Measurements from ENCODE around the gene FLT4.

FLT4 gene

GRCh38 chr5:180636403-180637075 is 12.9 kb downstream of the FLT4 start:
- no peak for DNase-seq (ENCODE audit: low spot score in 2 of 2)
- H3K4me1 Mint-ChIP-seq = peaks cover 5% of the 10 kb centered on the region
- no peaks in the 10 kb centered on the region for H3K9me3 Mint-ChIP-seq
- H3K4me3 Mint-ChIP-seq = no peak overlapping the region
- no peak for ATAC-seq (replicated peaks; ENCODE audit: extremely low read depth, poor library complexity, severe bottlenecking)
- H3K36me3 Mint-ChIP-seq (ENCODE audit: insufficient read depth) = no peaks in the 10 kb centered on the region
- no peak overlapping the region for H3K27ac Mint-ChIP-seq (ENCODE audit: low read depth)
- no peaks in the 10 kb centered on the region for H3K27me3 Mint-ChIP-seq

- no peaks in the 10 kb centered on the region for H3K36me3 Mint-ChIP-seq (ENCODE audit: insufficient read depth)
- no peak overlapping the region for H3K27ac Mint-ChIP-seq (ENCODE audit: low read depth)
- no peak for ATAC-seq (replicated peaks; ENCODE audit: extremely low read depth, poor library complexity, severe bottlenecking)
- peaks cover 5% of the 10 kb centered on the region for H3K4me1 Mint-ChIP-seq
- no peak overlapping the region for H3K4me3 Mint-ChIP-seq
- DNase-seq (ENCODE audit: low spot score in 2 of 2) = no peak
- no peaks in the 10 kb centered on the region for H3K9me3 Mint-ChIP-seq
- no peaks in the 10 kb centered on the region for H3K27me3 Mint-ChIP-seq
These were observed 13.4 kb downstream of the FLT4 start for GRCh38 chr5:180636016-180636402.

- ATAC-seq (replicated peaks; ENCODE audit: extremely low read depth, poor library complexity, severe bottlenecking) (no peak), DNase-seq (ENCODE audit: low spot score in 2 of 2) (no peak)
- H3K4me1 Mint-ChIP-seq = no peaks in the 10 kb centered on the region
- no peaks in the 10 kb centered on the region for H3K9me3 Mint-ChIP-seq
- no peak overlapping the region for H3K4me3 Mint-ChIP-seq
- H3K27me3 Mint-ChIP-seq = no peaks in the 10 kb centered on the region
- H3K36me3 Mint-ChIP-seq (ENCODE audit: insufficient read depth) = peaks cover 1% of the 10 kb centered on the region
- H3K27ac Mint-ChIP-seq (ENCODE audit: low read depth) = no peak overlapping the region
These were observed 15.9 kb downstream of the FLT4 start for GRCh38 chr5:180633283-180634177.

GRCh38 chr5:180632768-180633167 is 16.6 kb downstream of the FLT4 start:
- H3K27me3 Mint-ChIP-seq = no peaks in the 10 kb centered on the region
- no peak overlapping the region for H3K27ac Mint-ChIP-seq (ENCODE audit: low read depth)
- DNase-seq (ENCODE audit: low spot score in 2 of 2) = no peak
- ATAC-seq (replicated peaks; ENCODE audit: extremely low read depth, poor library complexity, severe bottlenecking) = no peak
- H3K4me3 Mint-ChIP-seq = no peak overlapping the region
- H3K9me3 Mint-ChIP-seq = no peaks in the 10 kb centered on the region
- peaks cover 1% of the 10 kb centered on the region for H3K36me3 Mint-ChIP-seq (ENCODE audit: insufficient read depth)
- H3K4me1 Mint-ChIP-seq = no peaks in the 10 kb centered on the region

GRCh38 chr5:180631549-180632383 is 17.6 kb downstream of the FLT4 start:
- H3K27ac Mint-ChIP-seq (ENCODE audit: low read depth) = no peak overlapping the region
- no peak overlapping the region for H3K4me3 Mint-ChIP-seq
- ATAC-seq (replicated peaks; ENCODE audit: extremely low read depth, poor library complexity, severe bottlenecking) (no peak), DNase-seq (ENCODE audit: low spot score in 2 of 2) (no peak)
- peaks cover 1% of the 10 kb centered on the region for H3K36me3 Mint-ChIP-seq (ENCODE audit: insufficient read depth)
- no peaks in the 10 kb centered on the region for H3K27me3 Mint-ChIP-seq
- H3K9me3 Mint-ChIP-seq = no peaks in the 10 kb centered on the region
- no peaks in the 10 kb centered on the region for H3K4me1 Mint-ChIP-seq

- Mint-ChIP-seq H3K9me3 (no peaks in the 10 kb centered on the region), H3K27me3 (no peaks in the 10 kb centered on the region), H3K4me1 (peaks cover under 1% of the 10 kb centered on the region), H3K27ac (ENCODE audit: low read depth) (no peak overlapping the region), H3K36me3 (ENCODE audit: insufficient read depth) (peaks cover 1% of the 10 kb centered on the region), H3K4me3 (no peak overlapping the region)
- no peak for ATAC-seq (replicated peaks; ENCODE audit: extremely low read depth, poor library complexity, severe bottlenecking)
- DNase-seq (ENCODE audit: low spot score in 2 of 2) = no peak
These were observed 19.0 kb downstream of the FLT4 start for GRCh38 chr5:180630426-180630825.

- no peak overlapping the region for H3K4me3 Mint-ChIP-seq
- H3K36me3 Mint-ChIP-seq (ENCODE audit: insufficient read depth) = peaks cover 1% of the 10 kb centered on the region
- H3K9me3 Mint-ChIP-seq = no peaks in the 10 kb centered on the region
- DNase-seq (ENCODE audit: low spot score in 2 of 2) = no peak
- H3K4me1 Mint-ChIP-seq = peaks cover 4% of the 10 kb centered on the region
- H3K27ac Mint-ChIP-seq (ENCODE audit: low read depth) = no peak overlapping the region
- no peaks in the 10 kb centered on the region for H3K27me3 Mint-ChIP-seq
- ATAC-seq (replicated peaks; ENCODE audit: extremely low read depth, poor library complexity, severe bottlenecking) = no peak
These were observed 19.5 kb downstream of the FLT4 start for GRCh38 chr5:180629831-180630382.

- no peaks in the 10 kb centered on the region for H3K9me3 Mint-ChIP-seq
- peaks cover 1% of the 10 kb centered on the region for H3K36me3 Mint-ChIP-seq (ENCODE audit: insufficient read depth)
- H3K27ac Mint-ChIP-seq (ENCODE audit: low read depth) = no peak overlapping the region
- H3K4me1 Mint-ChIP-seq = peaks cover 9% of the 10 kb centered on the region
- no peaks in the 10 kb centered on the region for H3K27me3 Mint-ChIP-seq
- ATAC-seq (replicated peaks; ENCODE audit: extremely low read depth, poor library complexity, severe bottlenecking) (no peak), DNase-seq (ENCODE audit: low spot score in 2 of 2) (no peak)
- no peak overlapping the region for H3K4me3 Mint-ChIP-seq
These were observed 20.3 kb downstream of the FLT4 start for GRCh38 chr5:180628827-180629750.

GRCh38 chr5:180628211-180628610 is 21.2 kb downstream of the FLT4 start:
- no peaks in the 10 kb centered on the region for H3K9me3 Mint-ChIP-seq
- ATAC-seq (replicated peaks; ENCODE audit: extremely low read depth, poor library complexity, severe bottlenecking) (no peak), DNase-seq (ENCODE audit: low spot score in 2 of 2) (no peak)
- H3K27me3 Mint-ChIP-seq = no peaks in the 10 kb centered on the region
- H3K4me3 Mint-ChIP-seq = no peak overlapping the region
- H3K4me1 Mint-ChIP-seq = peaks cover 15% of the 10 kb centered on the region
- H3K36me3 Mint-ChIP-seq (ENCODE audit: insufficient read depth) = peaks cover 1% of the 10 kb centered on the region
- no peak overlapping the region for H3K27ac Mint-ChIP-seq (ENCODE audit: low read depth)

GRCh38 chr5:180627386-180628120 is 21.8 kb downstream of the FLT4 start:
- H3K9me3 Mint-ChIP-seq = no peaks in the 10 kb centered on the region
- H3K27ac Mint-ChIP-seq (ENCODE audit: low read depth) = no peak overlapping the region
- H3K36me3 Mint-ChIP-seq (ENCODE audit: insufficient read depth) = peaks cover 1% of the 10 kb centered on the region
- no peak for DNase-seq (ENCODE audit: low spot score in 2 of 2)
- H3K4me1 Mint-ChIP-seq = peaks cover 15% of the 10 kb centered on the region
- no peak overlapping the region for H3K4me3 Mint-ChIP-seq
- no peaks in the 10 kb centered on the region for H3K27me3 Mint-ChIP-seq
- no peak for ATAC-seq (replicated peaks; ENCODE audit: extremely low read depth, poor library complexity, severe bottlenecking)

GRCh38 chr5:180626661-180627385 is 22.6 kb downstream of the FLT4 start:
- no peak for ATAC-seq (replicated peaks; ENCODE audit: extremely low read depth, poor library complexity, severe bottlenecking)
- H3K36me3 Mint-ChIP-seq (ENCODE audit: insufficient read depth) = peaks cover 1% of the 10 kb centered on the region

More at GRCh38 chr5:180626661-180627385, 22.6 kb downstream of the FLT4 start:
- DNase-seq (ENCODE audit: low spot score in 2 of 2) = no peak
- Mint-ChIP-seq H3K4me1 (peaks cover 15% of the 10 kb centered on the region), H3K9me3 (no peaks in the 10 kb centered on the region), H3K27ac (ENCODE audit: low read depth) (no peak overlapping the region), H3K27me3 (no peaks in the 10 kb centered on the region), H3K4me3 (no peak overlapping the region)

Measured in central memory CD8-positive, alpha-beta T cell (primary cell).